OCI-LY3 (cell line): ENCODE measurements around the gene NDUFS6.

Experiments
- H2AFZ ChIP-seq: fragments of 200-600, 300-600 bp; shearing (Covaris generic); 2 replicates; pipeline ENCODE4 v1.6.0; 2014; ENCODE audit warnings: antibody characterized with exemption, low read depth, low read length
- H3K27ac ChIP-seq: fragments of 200-600, 300-600 bp; sonication (generic); 2 replicates; pipeline ENCODE4 v1.5.1; 2014; ENCODE audit warnings: mild to moderate bottlenecking, low read length, moderate library complexity, mixed read lengths
- H3K27me3 ChIP-seq: fragments of 200-600, 300-600 bp; sonication (generic); 2 replicates; pipeline ENCODE4 v1.6.1; 2014; ENCODE audit warnings: low read depth, low read length, mixed read lengths
- H3K36me3 ChIP-seq: fragments of 200-600, 300-600 bp; sonication (generic); replicated peaks from 2 replicates; pipeline ENCODE3; 2014; ENCODE audit warnings: low read depth, low read length, mixed read lengths
- H3K4me1 ChIP-seq: fragments of 300-600, 200-600 bp; sonication (generic); 2 replicates; pipeline ENCODE4 v1.6.1; 2014; ENCODE audit warnings: low read length, mixed read lengths
- H3K4me2 ChIP-seq: fragments of 200-600, 300-600 bp; sonication (generic); 2 replicates; pipeline ENCODE4 v1.6.1; 2014; ENCODE audit warnings: low read length, mixed read lengths
- H3K4me3 ChIP-seq: fragments of 300-600, 200-600 bp; sonication (generic); 2 replicates; pipeline ENCODE4 v1.5.1; 2014; ENCODE audit warnings: antibody characterized with exemption, mild to moderate bottlenecking, low read length, moderate library complexity
- H3K79me2 ChIP-seq: fragments of 300-600, 200-600 bp; shearing (Covaris generic); 2 replicates; pipeline ENCODE4 v1.6.1; 2014; ENCODE audit warnings: mild to moderate bottlenecking, low read length, mixed read lengths
- H3K9ac ChIP-seq: fragments of 300-600, 200-600 bp; shearing (Covaris generic); 2 replicates; pipeline ENCODE4 v1.6.0; 2014; ENCODE audit warnings: mild to moderate bottlenecking, low read length, moderate library complexity
- H3K9me3 ChIP-seq: fragments of 200-600, 300-600 bp; shearing (Covaris generic); 2 replicates; pipeline ENCODE4 v1.6.1; 2014; ENCODE audit warnings: low read length, mixed read lengths; ENCODE audit not compliant: insufficient read depth
- H4K20me1 ChIP-seq: fragments of 200-600, 300-600 bp; sonication (generic); 2 replicates; pipeline ENCODE4 v1.6.1; 2016; ENCODE audit warnings: low read length, mixed read lengths; ENCODE audit not compliant: insufficient read depth
- CTCF ChIP-seq: fragments of 200-600, 300-600 bp; sonication (generic); IDR thresholded peaks from 2 replicates; pipeline ENCODE4 v1.5.1; 2014; ENCODE audit warnings: antibody characterized with exemption, low read length, low read depth
- EZH2phosphoT487 ChIP-seq: fragments of 200-600 bp; shearing (Covaris generic); IDR thresholded peaks from 2 replicates; pipeline ENCODE4 v1.6.1; 2018; ENCODE audit warnings: antibody characterized with exemption, mixed run types, low read depth

NDUFS6 gene

GRCh38 chr5:1808439-1808838, 7.2 kb downstream of the NDUFS6 start:
- no peaks in the 10 kb centered on the region for H3K27me3 ChIP-seq
- TF ChIP-seq EZH2phosphoT487, result no peak
- TF ChIP-seq CTCF, result no peak
- no peaks in the 10 kb centered on the region for H3K9me3 ChIP-seq
- no peaks in the 10 kb centered on the region for H3K4me1 ChIP-seq
- H3K36me3 ChIP-seq, result peaks cover 14% of the 10 kb centered on the region
- H3K9ac ChIP-seq, result no peak overlapping the region
- no peak overlapping the region for H2AFZ ChIP-seq
- no peak overlapping the region for H3K4me3 ChIP-seq
- peaks cover 63% of the 10 kb centered on the region for H3K79me2 ChIP-seq
- H3K4me2 ChIP-seq, result no peak overlapping the region
- no peak overlapping the region for H3K27ac ChIP-seq
- no peaks in the 10 kb centered on the region for H4K20me1 ChIP-seq

GRCh38 chr5:1809416-1810035, 8.3 kb downstream of the NDUFS6 start:
- no peak overlapping the region for H3K9ac ChIP-seq
- peaks cover 15% of the 10 kb centered on the region for H3K36me3 ChIP-seq
- H3K27me3 ChIP-seq, result no peaks in the 10 kb centered on the region
- H3K79me2 ChIP-seq, result peaks cover 53% of the 10 kb centered on the region
- no peaks in the 10 kb centered on the region for H4K20me1 ChIP-seq
- H2AFZ ChIP-seq, result no peak overlapping the region
- TF ChIP-seq EZH2phosphoT487, result no peak
- TF ChIP-seq CTCF, result no peak
- H3K4me1 ChIP-seq, result no peaks in the 10 kb centered on the region
- no peak overlapping the region for H3K4me3 ChIP-seq
- no peaks in the 10 kb centered on the region for H3K9me3 ChIP-seq
- no peak overlapping the region for H3K27ac ChIP-seq
- no peak overlapping the region for H3K4me2 ChIP-seq

- Histone ChIP-seq H3K9me3 (no peaks in the 10 kb centered on the region), H3K9ac (no peak overlapping the region), H3K4me3 (no peak overlapping the region), H4K20me1 (no peaks in the 10 kb centered on the region), H2AFZ (no peak overlapping the region), H3K27me3 (no peaks in the 10 kb centered on the region), H3K79me2 (peaks cover 46% of the 10 kb centered on the region), H3K4me1 (no peaks in the 10 kb centered on the region), H3K4me2 (no peak overlapping the region), H3K27ac (no peak overlapping the region), H3K36me3 (peaks cover 15% of the 10 kb centered on the region)
- TF ChIP-seq CTCF, result no peak
- no peak for TF ChIP-seq EZH2phosphoT487
Measured at GRCh38 chr5:1810581-1811101, 9.4 kb downstream of the NDUFS6 start.

GRCh38 chr5:1814183-1815020, 13.2 kb downstream of the NDUFS6 start:
- no peaks in the 10 kb centered on the region for H3K9me3 ChIP-seq
- H3K27ac ChIP-seq, result no peak overlapping the region
- no peak overlapping the region for H3K9ac ChIP-seq
- H3K36me3 ChIP-seq, result peaks cover 38% of the 10 kb centered on the region
- no peak overlapping the region for H2AFZ ChIP-seq
- peaks cover 12% of the 10 kb centered on the region; the same call in 1 of the 2 replicates for H3K79me2 ChIP-seq
- no peaks in the 10 kb centered on the region for H4K20me1 ChIP-seq
- H3K4me2 ChIP-seq, result no peak overlapping the region
- no peak for TF ChIP-seq CTCF
- TF ChIP-seq EZH2phosphoT487, result no peak
- H3K4me3 ChIP-seq, result no peak overlapping the region
- H3K4me1 ChIP-seq, result peaks cover 7% of the 10 kb centered on the region
- H3K27me3 ChIP-seq, result no peaks in the 10 kb centered on the region
